ENCODE measurements around the gene DUS3L.
"Not testable (repeated sequence)": the region's sequence is repeated elsewhere in the genome, so short reads cannot be mapped to it uniquely, and the experiment has no call there.

Gene DUS3L

DNA sequence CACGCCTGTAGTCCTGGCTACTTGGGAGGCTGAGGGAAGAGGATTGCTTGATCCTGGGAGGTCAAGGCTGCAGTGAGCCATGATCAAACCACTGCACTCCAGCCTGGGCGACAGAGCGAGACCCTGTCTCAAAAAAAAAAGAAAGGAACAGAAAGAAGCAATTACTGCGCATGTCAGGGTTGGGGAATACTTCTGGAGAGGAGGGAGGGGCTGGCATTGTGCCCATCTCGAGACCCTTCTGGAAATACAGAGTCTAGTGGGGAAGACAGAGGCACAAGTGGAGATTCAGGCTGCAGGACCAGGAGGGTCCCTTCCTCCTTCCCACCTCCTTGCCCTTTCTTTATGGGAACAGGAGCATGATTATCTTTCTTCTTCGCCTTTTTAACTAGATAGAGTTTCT is 37.2 kb downstream of the DUS3L start:
- TF ChIP-seq, protein P1, sequence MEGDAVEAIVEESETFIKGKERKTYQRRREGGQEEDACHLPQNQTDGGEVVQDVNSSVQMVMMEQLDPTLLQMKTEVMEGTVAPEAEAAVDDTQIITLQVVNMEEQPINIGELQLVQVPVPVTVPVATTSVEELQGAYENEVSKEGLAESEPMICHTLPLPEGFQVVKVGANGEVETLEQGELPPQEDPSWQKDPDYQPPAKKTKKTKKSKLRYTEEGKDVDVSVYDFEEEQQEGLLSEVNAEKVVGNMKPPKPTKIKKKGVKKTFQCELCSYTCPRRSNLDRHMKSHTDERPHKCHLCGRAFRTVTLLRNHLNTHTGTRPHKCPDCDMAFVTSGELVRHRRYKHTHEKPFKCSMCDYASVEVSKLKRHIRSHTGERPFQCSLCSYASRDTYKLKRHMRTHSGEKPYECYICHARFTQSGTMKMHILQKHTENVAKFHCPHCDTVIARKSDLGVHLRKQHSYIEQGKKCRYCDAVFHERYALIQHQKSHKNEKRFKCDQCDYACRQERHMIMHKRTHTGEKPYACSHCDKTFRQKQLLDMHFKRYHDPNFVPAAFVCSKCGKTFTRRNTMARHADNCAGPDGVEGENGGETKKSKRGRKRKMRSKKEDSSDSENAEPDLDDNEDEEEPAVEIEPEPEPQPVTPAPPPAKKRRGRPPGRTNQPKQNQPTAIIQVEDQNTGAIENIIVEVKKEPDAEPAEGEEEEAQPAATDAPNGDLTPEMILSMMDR (IDR thresholded peaks at IDR 0.05; ENCODE audit: extremely low read depth, missing control alignments) = no peak
- no peak for DNase-seq (ENCODE audit: low spot score)

DNA sequence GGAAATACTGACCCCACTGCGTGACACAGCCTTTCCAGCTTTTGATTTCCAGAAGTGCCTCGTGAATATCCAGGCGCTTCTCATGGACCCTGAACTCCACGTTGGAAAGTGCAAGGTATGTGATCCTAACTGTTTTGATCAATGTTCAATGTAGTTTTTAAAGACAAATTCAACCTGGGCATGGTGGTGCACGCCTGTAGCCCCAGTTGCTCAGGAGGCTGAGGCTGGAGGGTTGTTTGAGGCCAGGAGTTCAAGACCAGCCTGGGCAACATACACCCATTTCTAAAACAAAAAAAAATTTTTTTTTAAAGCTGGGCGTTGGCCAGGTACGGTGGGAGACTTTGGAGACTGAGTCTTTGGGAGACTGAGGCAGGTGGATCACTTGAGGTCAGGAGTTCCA is 39.3 kb downstream of the DUS3L start:
- DNase-seq (ENCODE audit: low spot score) = no peak
- TF ChIP-seq, protein P1 (IDR thresholded peaks at IDR 0.05; ENCODE audit: extremely low read depth, missing control alignments) = no peak

DNA sequence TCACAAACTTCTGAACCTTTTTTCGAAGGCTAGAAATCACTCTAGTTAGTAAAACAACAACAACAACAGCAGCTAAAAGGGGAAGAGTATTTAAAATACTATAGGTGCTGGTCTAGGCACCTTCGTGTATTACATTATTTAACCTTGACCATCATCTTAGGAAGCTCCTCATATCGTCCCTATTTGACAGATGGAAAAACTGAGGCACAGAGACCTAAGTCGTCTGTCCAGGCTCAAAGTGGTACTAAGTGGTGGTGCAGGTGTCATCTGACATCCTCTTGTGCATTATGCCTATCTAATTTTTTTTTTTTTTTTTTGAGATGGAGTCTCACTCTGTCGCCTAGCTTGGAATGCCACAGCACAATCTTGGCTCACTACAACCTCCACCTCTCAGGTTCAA is 41.5 kb downstream of the DUS3L start:
- TF ChIP-seq, protein P1 (IDR thresholded peaks at IDR 0.05; ENCODE audit: extremely low read depth, missing control alignments) = no peak
- no peak for DNase-seq (ENCODE audit: low spot score)

DNA sequence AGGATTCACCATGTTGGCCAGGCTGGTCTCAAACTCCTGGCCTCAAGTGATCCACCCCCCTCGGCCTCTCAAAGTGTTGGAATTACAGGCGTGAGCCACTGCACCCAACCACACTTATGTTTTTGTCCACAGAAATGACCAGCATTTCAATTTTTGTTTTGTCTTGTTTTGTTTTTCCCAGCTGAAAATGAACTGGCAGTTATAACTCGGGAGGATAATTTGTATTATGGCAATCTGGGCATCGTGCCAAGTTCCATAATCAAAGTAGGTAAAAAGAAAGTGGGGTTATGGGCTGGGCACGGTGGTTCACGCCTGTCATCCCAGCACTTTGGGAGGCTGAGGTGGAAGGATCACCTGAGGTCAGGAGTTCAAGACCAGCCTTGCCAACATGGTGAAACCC is 42.0 kb downstream of the DUS3L start:
- not testable (repeated sequence) for DNase-seq (ENCODE audit: low spot score)

DNA sequence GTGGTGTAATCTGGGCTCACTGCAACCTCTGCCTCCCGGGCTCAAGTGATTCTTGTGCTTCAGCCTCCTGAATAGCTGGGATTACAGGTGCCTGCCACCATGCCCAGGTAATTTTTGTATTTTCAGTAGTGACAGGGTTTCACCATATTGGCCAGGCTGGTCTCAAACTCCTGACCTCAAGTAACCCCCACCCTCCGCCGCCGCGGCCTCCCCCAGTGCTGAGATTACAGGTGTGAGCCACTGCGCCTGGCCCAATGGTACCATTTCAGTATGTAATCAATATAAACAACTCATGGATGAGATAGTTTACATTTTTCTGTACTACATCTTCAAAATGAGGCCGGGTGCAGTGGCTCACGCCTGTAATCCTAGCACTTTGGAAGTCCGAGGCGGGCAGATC is 46.0 kb downstream of the DUS3L start:
- not testable (repeated sequence) for DNase-seq (ENCODE audit: low spot score)

DNA sequence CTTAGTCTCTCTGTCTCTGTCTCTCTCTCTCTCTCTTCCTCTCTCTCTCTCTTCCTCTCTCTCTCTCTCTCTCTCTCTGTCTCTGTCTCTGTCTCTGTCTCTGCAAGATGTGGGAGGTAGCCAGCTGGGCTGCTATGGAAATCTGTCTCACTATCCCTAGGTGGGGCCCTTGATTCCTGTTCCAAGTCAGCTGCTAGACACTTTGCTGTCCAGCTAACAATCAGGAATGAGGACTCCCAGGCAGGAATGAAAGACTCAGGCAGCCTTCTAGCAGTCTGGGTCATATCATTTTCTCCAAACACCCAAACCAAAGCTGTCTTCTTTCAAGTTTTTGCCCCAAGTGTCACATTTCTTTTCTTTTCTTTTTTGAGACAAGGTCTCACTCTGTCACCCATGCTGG is 47.3 kb downstream of the DUS3L start:
- no peak for DNase-seq (ENCODE audit: low spot score)
- TF ChIP-seq, protein P1 (IDR thresholded peaks at IDR 0.05; ENCODE audit: extremely low read depth, missing control alignments) = no peak

DNA sequence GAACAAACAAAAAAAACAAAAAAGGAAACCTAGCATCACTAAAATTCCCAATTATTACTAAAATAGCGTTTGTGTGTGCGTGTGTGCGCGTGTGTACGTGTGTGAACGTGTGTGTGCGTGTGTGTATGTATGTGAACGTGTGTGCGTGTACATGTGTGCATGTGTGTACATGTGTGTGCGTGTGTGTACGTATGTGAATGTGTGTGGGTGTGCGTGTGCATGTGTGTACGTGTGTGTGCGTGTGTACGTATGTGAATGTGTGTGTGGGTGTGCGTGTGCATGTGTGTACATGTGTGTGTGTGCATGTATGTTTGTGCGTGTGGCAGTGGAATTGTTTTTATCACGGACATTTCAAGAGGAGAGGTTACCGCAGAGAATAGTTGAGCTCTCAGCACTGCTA is 48.9 kb downstream of the DUS3L start:
- TF ChIP-seq, protein P1 (IDR thresholded peaks at IDR 0.05; ENCODE audit: extremely low read depth, missing control alignments) = no peak
- DNase-seq (ENCODE audit: low spot score) = no peak

DNA sequence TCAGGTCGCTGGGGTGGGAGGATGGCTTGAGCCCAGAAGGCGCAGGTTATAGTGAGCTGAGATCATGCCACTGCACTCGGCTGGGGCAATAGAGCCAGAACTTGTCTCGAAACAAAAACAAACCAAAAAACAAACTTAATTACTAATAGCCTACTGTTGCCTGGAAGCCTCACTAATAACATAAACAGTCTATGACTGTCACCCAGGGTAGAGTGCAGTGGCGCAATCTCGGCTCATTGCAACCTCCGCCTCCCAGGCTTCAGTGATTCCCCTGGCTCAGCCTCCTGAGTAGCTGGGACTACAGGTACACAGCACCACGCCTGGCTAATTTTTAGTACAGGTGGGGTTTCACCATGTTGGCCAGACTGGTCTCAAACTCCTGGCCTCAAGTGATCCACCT is 52.5 kb downstream of the DUS3L start:
- TF ChIP-seq, protein P1 (IDR thresholded peaks at IDR 0.05; ENCODE audit: extremely low read depth, missing control alignments) = no peak
- no peak for DNase-seq (ENCODE audit: low spot score)
